ENCODE results near the gene C1QTNF9B.

- TF ChIP-seq EZH2 (IDR thresholded peaks at IDR 0.05; ENCODE audit: borderline replicate concordance, insufficient read depth, low read depth, low read length, poor library complexity, severe bottlenecking), result no peak
- TF ChIP-seq, protein P1, sequence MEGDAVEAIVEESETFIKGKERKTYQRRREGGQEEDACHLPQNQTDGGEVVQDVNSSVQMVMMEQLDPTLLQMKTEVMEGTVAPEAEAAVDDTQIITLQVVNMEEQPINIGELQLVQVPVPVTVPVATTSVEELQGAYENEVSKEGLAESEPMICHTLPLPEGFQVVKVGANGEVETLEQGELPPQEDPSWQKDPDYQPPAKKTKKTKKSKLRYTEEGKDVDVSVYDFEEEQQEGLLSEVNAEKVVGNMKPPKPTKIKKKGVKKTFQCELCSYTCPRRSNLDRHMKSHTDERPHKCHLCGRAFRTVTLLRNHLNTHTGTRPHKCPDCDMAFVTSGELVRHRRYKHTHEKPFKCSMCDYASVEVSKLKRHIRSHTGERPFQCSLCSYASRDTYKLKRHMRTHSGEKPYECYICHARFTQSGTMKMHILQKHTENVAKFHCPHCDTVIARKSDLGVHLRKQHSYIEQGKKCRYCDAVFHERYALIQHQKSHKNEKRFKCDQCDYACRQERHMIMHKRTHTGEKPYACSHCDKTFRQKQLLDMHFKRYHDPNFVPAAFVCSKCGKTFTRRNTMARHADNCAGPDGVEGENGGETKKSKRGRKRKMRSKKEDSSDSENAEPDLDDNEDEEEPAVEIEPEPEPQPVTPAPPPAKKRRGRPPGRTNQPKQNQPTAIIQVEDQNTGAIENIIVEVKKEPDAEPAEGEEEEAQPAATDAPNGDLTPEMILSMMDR (IDR thresholded peaks at IDR 0.05), result no peak
These were observed 37.8 kb downstream of the C1QTNF9B start for GRCh38 chr13:23859455-23859854.
